Neural progenitor cell (in vitro differentiated cells): ENCODE measurements around the gene CHMP1B.

Experiments used
- CTCF ChIP-seq: fragments of 200-600 bp; sonication (generic); IDR thresholded peaks from 2 replicates; pipeline ENCODE4 v1.5.1; 2017; ENCODE audit warnings: antibody characterized with exemption, mild to moderate bottlenecking
- EZH2 ChIP-seq: fragments of 200-600 bp; sonication (generic); IDR thresholded peaks from 2 replicates; pipeline ENCODE4 v1.6.1; 2017; ENCODE audit warnings: antibody characterized with exemption, mild to moderate bottlenecking, moderate library complexity
- EZH2phosphoT487 ChIP-seq: fragments of 200-600 bp; sonication (generic); IDR thresholded peaks from 2 replicates; pipeline ENCODE4 v1.6.1; 2017; ENCODE audit warnings: antibody characterized with exemption

- TF ChIP-seq CTCF (no peak), EZH2phosphoT487 (no peak), EZH2 (no peak)
Measured at GRCh38 chr18:11817229-11817628, 34.0 kb upstream of the CHMP1B start.
